ENCODE results near the gene POLR1C.
A peak's percentile ranks its signal among the peaks of the same experiment; 100 is the strongest.
"Not testable (repeated sequence)": the region's sequence is repeated elsewhere in the genome, so short reads cannot be mapped to it uniquely, and the experiment has no call there.

POLR1C gene, protein sequence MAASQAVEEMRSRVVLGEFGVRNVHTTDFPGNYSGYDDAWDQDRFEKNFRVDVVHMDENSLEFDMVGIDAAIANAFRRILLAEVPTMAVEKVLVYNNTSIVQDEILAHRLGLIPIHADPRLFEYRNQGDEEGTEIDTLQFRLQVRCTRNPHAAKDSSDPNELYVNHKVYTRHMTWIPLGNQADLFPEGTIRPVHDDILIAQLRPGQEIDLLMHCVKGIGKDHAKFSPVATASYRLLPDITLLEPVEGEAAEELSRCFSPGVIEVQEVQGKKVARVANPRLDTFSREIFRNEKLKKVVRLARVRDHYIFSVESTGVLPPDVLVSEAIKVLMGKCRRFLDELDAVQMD

GRCh38 chr6:43516697-43517504, at the start of gene POLR1C, which contains the start of gene YIPF3:
Gene POLR1C (plus strand): TSS chr6:43517089. CDS start chr6:43517110, 21 bp downstream.
Gene YIPF3 (minus strand): TSS chr6:43516926. CDS start chr6:43516807, 119 bp downstream.
- DNase-seq = peak; percentile 83 to 98

DNA sequence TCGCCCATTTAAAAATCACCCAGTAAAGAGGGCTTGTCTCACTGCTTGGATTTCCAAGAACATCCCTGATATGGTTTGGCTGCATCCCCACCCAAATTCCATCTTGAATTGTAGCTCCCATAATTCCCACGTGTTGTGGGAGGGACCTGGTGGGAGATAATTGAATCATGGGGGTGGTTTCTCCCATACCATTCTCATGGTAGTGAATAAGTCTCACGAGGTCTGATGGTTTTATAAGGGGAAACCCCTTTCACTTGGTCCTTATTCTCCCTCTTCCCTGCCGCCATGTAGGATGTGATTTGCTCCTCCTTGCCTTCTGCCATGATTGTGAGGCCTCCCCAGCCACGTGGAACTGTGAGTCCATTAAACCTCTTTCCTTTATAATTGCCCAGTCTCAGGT, 49.6 kb upstream of the POLR1C start:
- DNase-seq = not testable (repeated sequence)

GRCh38 chr6:43467752-43468151, 49.1 kb upstream of the POLR1C start:
- no peak for DNase-seq

DNA sequence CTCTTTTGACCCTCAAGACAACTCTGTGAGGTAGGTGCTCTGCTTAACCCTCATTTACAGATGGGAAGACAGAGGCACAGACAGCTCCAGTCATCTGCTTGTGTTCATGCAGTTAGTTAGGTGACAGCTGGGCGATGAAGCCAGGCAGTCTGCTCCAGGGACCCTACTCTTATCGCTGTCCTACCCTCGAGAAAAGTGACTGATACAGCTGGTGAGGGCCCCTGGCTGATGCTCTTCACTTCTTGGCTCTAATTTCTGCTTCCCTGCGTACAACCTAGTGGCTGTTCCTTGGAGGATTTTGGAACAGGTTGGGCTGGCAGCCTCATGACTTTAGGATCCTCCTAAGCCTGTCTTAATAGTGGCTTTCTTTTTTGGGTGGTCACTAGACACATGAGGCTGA, 48.6 kb upstream of the POLR1C start:
- no peak for DNase-seq

GRCh38 chr6:43468748-43469681, 47.9 kb upstream of the POLR1C start:
- DNase-seq = no peak

GRCh38 chr6:43469947-43470346, 46.9 kb upstream of the POLR1C start:
- no peak for DNase-seq

DNA sequence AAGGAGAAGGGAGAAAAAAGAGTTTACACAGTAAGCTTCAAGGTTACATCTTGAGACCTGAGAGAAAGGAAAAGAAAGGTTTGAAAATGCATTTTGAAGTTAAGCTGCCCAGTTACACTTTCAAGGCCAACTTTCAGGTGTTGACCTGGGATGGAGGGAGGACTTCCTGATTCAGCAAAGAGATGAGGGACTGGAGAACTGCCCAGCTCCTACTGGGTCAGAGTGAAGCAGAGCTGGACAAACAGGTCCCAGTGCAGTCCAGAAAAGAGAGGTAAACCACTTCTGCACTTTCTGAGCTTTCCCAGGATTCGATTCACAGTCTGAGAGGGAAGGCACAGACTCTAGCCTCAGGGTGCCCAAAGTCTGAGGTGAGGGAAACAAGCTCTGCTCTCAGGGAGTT, 45.5 kb upstream of the POLR1C start:
- DNase-seq = no peak

- DNase-seq = no peak
Measured at GRCh38 chr6:43472515-43472914, 44.4 kb upstream of the POLR1C start.

DNA sequence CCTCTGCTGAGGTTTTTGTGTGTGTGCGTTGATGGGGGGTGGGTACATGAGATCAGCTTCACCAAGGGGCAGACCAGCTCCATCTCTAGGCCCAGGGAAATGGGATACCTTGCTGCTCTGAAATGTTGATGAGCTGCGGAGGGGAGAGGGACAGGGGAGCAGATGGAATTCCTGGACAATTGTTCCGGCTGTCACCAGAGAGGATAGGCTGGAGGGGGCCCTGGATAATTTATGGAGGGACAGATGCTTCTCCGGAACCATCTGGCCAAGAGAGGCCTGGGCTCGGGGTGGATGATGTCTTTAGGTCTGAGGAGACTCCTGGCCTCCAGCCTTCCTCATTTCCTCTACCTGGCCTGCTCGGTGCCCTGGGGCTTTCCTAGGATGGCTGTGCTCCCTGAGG, 41.4 kb upstream of the POLR1C start:
- DNase-seq = no peak

DNA sequence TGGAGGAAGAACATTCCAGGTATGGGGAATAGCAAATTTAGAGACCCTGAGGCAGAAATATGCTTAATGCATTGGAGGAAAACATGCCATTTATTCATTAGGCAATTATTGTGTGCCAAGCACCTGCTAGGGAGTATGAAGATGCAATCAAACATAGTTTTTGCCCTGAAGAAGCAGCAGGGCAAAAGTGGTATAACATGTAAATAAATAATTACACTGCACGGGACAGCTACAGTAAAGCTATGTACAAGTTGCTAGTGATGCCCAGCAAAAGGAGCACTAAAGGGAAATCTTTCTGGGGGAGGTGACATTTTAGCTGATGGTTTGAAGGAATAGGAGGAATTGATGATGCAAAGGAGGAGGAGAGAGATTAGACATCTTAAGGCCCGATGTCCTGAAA, 40.1 kb upstream of the POLR1C start:
- DNase-seq = no peak

DNA sequence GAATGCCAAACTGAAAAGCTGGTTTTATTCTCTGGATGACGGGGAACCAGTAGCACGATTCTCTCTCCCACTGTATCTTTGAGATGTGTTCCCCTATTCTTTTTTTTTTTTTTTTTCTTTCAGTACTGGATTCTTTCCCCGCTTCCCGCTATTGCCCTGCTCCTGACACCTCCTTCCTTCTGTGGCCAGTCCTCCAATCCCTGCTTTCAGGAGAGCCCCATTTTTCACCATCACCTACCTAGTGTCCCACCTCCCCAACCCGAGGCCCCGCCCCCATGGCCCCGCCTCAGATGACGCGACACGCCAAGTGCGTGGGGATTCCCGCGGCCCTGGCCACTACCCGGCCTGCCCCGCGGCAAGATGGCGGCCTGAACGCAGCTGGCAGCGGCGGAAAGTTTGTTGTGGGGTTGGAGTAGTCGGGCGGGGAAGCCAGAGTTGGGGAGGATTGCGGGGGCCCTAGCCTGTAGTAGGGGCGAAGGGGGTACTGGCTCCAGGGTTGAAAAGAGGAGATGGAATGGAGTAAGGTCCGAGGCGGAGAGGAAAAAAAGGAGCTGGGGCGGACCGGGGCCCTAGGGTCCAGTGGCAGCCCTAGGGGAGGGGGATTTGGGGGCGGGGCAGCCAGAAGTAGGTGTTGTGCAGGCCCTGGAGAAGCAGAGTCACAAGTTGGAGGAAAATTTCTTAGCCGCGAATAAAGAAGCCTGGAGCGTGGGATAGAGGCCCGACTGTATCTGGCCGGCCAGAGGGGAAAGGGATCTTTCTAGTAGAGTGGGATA, 39.5 kb upstream of the POLR1C start, which contains the start of gene TJAP1:
TSS of gene TJAP1 (plus strand) at position 336 of the 773 bp plus-strand sequence. CDS start 21,432 bp downstream, outside the sequence.
- peak; percentile 71 to 87 for DNase-seq

DNA sequence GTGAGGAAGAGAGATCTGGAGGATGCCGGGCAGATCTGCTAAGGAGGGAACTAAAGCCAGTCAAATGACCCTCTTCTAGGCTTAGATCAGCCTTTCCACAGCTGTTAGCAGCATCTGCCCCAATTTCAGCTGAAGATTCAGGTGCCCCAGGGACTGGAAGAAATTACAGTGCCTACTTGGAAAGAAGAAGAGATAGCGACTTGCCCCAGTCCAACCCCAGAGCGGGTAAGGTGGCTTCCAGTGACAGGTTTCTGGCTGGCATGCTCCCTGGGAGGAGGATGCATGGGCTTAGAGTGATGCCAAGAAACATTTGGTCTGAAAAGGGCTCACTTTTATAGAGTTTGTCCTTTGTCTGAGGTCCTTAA, 38.9 kb upstream of the POLR1C start:
- DNase-seq = no peak

DNA sequence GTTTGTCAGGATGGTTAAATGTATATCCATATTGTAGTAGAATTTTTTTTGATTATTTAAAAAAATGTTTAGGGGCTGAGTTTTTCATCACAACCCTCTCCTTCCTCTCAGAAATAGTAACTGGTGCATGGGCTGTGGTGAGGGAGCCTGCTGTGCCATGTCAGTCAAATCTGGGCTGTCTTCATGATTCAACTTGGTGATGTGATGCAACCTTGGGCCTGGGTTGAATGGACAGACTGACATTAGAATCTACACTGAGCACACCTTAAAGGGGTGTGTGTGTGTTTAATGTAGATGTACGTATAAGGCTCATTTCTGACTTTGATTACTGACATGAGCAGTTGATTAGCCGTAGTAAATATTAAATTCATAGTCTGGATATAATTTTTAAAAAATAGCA, 35.8 kb upstream of the POLR1C start:
- DNase-seq = no peak

GRCh38 chr6:43481591-43482236, 35.2 kb upstream of the POLR1C start:
- DNase-seq = no peak

DNA sequence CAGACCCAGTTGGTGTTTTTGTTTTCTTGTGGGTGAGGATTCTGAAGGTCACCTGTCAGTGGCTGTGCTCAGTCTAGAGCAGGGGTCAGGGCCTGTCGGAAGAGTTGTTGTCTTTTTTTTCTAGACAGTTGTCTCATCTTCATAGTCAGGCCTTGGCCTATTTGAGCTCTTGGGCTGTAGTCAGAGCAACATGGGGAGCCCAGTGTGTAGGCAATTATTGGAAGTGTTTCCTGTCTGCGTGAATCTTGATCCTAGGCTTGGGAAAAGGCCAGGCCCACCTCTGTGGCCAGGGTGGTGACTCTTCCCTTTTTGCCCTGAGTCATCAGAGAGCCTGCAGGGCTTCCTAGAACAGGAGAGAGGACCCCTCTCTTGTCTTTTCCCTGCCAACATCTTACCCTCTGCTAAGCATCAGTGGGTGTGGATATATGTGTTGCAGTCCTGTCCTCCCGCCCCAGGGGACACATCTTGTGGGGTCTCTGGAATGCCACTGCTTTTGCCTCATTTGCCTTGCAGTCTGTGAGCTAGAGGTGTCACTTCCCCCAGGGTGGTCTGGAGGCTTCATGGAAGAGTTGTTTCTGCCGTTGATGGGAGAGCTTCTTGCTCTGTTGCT, 28.1 kb upstream of the POLR1C start:
- DNase-seq = no peak

GRCh38 chr6:43489277-43490072, 27.4 kb upstream of the POLR1C start:
- no peak for DNase-seq

DNA sequence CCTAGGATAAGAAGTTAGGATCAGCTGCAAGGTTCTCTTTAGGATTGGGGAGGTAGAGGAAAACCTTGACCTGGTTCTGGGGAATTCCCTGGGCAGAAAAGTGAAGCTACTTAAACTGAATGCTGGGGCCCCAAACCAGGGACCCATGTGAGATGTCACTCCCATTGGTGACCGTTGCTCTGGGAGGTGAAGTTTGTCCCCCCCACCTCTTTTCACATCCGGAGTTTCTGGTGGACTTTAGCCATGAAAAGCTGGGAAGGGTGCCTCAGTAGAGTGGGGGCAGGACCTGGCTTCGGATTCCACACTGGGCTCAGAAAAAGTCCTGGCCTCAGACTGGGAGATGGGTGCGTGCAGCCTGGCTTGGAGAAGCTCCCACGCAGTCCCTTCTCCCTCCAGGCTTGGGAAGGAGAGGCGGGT, 26.4 kb upstream of the POLR1C start:
- no peak for DNase-seq

DNA sequence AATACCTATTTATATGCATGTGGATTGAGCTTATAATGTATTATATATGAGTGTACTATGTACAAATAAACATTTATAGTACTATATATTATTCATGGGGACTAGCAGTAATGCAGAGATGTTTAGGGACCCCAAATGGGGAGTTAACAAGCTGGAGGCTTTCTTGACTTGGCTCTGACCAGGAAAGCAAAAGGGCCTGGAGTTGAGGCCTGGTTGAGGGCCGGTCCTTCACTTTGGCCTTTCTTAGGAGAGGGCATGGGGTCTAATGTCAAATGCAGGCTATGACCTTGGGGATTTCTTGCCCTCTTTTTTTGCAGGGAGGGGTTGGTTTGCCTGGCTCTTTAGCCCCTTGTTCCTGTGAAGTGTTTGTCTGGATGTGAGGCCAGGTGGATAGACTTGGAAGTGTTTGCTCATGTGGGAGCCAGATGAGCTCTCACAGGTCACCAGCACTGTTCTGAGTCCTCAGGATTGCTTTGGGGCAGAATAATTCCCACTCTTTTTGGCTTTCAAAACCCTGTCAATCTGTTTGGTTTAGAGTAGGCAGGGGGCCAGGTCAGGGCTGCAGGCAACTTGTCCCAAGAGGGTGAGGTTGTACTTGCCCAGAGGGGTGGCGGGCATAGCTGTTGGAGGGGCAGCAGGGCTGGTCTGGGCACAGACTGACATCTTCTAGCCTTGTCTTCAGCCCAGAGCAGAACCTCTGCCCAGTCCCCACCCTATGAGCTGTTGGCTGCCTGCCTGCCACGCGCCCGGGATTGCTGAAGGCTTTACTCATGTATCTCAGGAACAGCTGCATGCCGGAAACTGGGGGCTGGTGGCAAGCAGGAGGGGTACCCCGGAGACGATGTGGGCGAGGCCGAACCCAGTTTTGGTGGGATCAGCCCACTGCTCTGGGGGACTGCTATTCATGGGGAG, 24.9 kb upstream of the POLR1C start:
- DNase-seq = no peak

DNA sequence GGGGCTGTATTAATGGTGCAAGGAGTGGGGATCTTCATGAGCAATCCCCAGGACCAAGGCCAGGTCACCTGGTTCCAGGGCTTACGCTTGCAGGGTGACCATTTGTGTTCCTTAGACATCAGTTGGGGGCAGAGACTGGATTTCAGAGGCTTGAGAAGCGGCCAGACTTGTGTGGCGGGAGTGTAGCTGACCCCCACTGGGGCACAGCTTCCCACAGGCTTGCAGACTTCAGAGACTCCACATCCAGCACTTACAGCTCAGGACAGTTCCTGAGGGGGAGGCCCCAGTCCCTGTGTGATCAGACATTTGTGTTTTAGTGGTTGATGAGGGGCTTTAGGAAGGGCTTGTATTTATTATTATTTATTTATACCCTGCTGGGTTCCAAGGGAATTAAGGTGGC, 24.2 kb upstream of the POLR1C start:
- DNase-seq = no peak
